K562 (cell line): Measurements from ENCODE around the gene ABHD3. TPM values are rescaled to one million over a fixed set of nuclear protein-coding genes. Genes with fewer than 3 reads are reported as not detected.
A peak's percentile ranks its signal among the peaks of the same experiment; 100 is the strongest.

Source experiments
- CEBPG ChIP-seq, 3 experiments: fragments of 200-800 bp in 1 of 3; sonication (Bioruptor generic) in 1 of 3; sonication (generic) in 1 of 3; formaldehyde crosslinking in 1 of 3; IDR thresholded peaks in 2 of 3; conservative IDR thresholded peaks in 1 of 3; 2 replicates each; pipeline versions ENCODE4 v1.6.1 to v1.8.0; 2016 to 2022; ENCODE audit warnings: missing compliant biosample characterization in 2 of 3, missing genetic modification characterization in 2 of 3, mild to moderate bottlenecking in 1 of 3, missing genetic modification reagents in 1 of 3
- DDX20 ChIP-seq: fragments of 450-650 bp; IDR thresholded peaks from 2 replicates; pipeline ENCODE4 v1.6.1; 2016; ENCODE audit warnings: missing genetic modification characterization, low read depth, mild to moderate bottlenecking, missing compliant biosample characterization, moderate library complexity
- PHF20 ChIP-seq: fragments of 450-650 bp; IDR thresholded peaks from 2 replicates; pipeline ENCODE4 v1.6.1; 2018; ENCODE audit not compliant: partially characterized antibody
- POU5F1 ChIP-seq: fragments of 150-350 bp; IDR thresholded peaks from 2 replicates; pipeline ENCODE4 v1.6.1; 2014; ENCODE audit warnings: borderline replicate concordance, low read length, low read depth, mild to moderate bottlenecking; ENCODE audit not compliant: partially characterized antibody
- PTBP1 ChIP-seq: fragments of 200-400 bp; formaldehyde crosslinking; IDR thresholded peaks from 2 replicates; pipeline ENCODE4 v1.6.1; 2017; ENCODE audit warnings: low read depth, low read length
- RERE ChIP-seq: sonication (generic); formaldehyde crosslinking; IDR thresholded peaks from 2 replicates; pipeline ENCODE4 v1.8.0; 2023; ENCODE audit warnings: missing genetic modification reagents, mild to moderate bottlenecking, borderline replicate concordance
- SIRT6 ChIP-seq: IDR thresholded peaks from one replicate; pipeline ENCODE4 v1.6.1; 2012; ENCODE audit warnings: low read depth, mild to moderate bottlenecking, control low read depth, inconsistent platforms, low read length, moderate library complexity
- TARDBP ChIP-seq: fragments of 450-650 bp; IDR thresholded peaks from 2 replicates; pipeline ENCODE4 v1.6.1; 2016
- TRIM25 ChIP-seq: fragments of 450-650 bp; IDR thresholded peaks from 2 replicates; pipeline ENCODE4 v1.7.0; 2016; ENCODE audit warnings: borderline replicate concordance
- ZNF347 ChIP-seq: fragments of 450-650 bp; formaldehyde crosslinking; IDR thresholded peaks from 2 replicates; pipeline ENCODE4 v1.4.0; 2020; ENCODE audit warnings: low read depth, mild to moderate bottlenecking, moderate library complexity
- ZNF639 ChIP-seq, 2 experiments: fragments of 200-800 bp in 1 of 2; sonication (Bioruptor generic) in 1 of 2; sonication (generic) in 1 of 2; formaldehyde crosslinking in 1 of 2; IDR thresholded peaks in 1 of 2; conservative IDR thresholded peaks in 1 of 2; 2 replicates each; pipeline versions ENCODE4 v1.5.0 to v1.6.1; 2016 to 2020; ENCODE audit warnings: missing compliant biosample characterization in 1 of 2, missing genetic modification characterization in 1 of 2, missing genetic modification reagents in 1 of 2
- ZNF740 ChIP-seq, 3 experiments: fragments of 200-800 bp in 1 of 3; sonication (Bioruptor generic) in 1 of 3; sonication (generic) in 1 of 3; formaldehyde crosslinking in 1 of 3; IDR thresholded peaks; 2 replicates each; pipeline versions ENCODE4 v1.6.1 to v1.8.0; 2016 to 2022; ENCODE audit warnings: mild to moderate bottlenecking in 2 of 3, missing compliant biosample characterization in 2 of 3, missing genetic modification characterization in 2 of 3, missing genetic modification reagents in 1 of 3
- polyA plus RNA-seq, 8 experiments: library from polyadenylated mRNA; depleted of rRNA in 4 of 8; stranded (reverse) in 5 of 8; unstranded in 3 of 8; fragments of >200 nt; fragmentation: Nextera tagmentation in 2 of 8; fragmentation: Illumina TruSeq in 1 of 8; extraction: Ambion mirVana in 2 of 8; extraction: Trizol in 1 of 8; gene quantifications; 2 replicates each; pipeline versions ENCODE4 v1.2.1 to v1.2.3, GENCODE V29; 2011 to 2014; ENCODE audit warnings: inconsistent platforms in 1 of 8, missing spikeins in 1 of 8
- total RNA-seq, 7 experiments: library from RNA; depleted of rRNA in 6 of 7; stranded (reverse); fragments of >200 nt in 6 of 7; fragmentation: Illumina TruSeq in 2 of 7; extraction: Trizol in 2 of 7; gene quantifications; 2 replicates each; pipeline versions ENCODE4 v1.2.1 to v1.2.3, GENCODE V29; 2011 to 2021; ENCODE audit warnings: low replicate concordance in 1 of 7
- TF ChIP-seq, protein P1 (sequence below), 2 experiments: fragments of 450-650 bp; IDR thresholded peaks; 2 replicates each; pipeline ENCODE4 v1.6.1; 2016

The ABHD3 gene
- total and polyA plus RNA-seq, 9 of the 15 experiments (the other 6 are each of a cell fraction or from before 2014, with no cell fraction given), result 6.3 to 38.8 (median 19.4) TPM

- TF ChIP-seq RERE (CRISPR knock-in tag) (no peak), CEBPG (CRISPR knock-in tag; IDR thresholded peaks at IDR 0.05) (no peak), CEBPG (tag; conservative IDR thresholded peaks at IDR 0.05 in 1 of 2, IDR thresholded peaks at IDR 0.05 in 1 of 2) (no peak), TRIM25 (no peak), DDX20 (no peak), ZNF639 (CRISPR knock-in tag; conservative IDR thresholded peaks at IDR 0.05 in 1 of 2, IDR thresholded peaks at IDR 0.05 in 1 of 2) (0 out of 4 replicates have a peak, but pooled peaks of 1 of the 2 experiments have one; percentile 27), TARDBP (peak; percentile 47; the same call in 1 of the 2 replicates), ZNF740 (CRISPR knock-in tag; IDR thresholded peaks at IDR 0.05) (no peak), ZNF740 (tag; IDR thresholded peaks at IDR 0.05) (no peak), POU5F1 (no peak), PHF20 (no peak), PTBP1 (no peak), ZNF347 (CRISPR knock-in tag) (no peak), SIRT6 (no peak)
- TF ChIP-seq, protein P1, sequence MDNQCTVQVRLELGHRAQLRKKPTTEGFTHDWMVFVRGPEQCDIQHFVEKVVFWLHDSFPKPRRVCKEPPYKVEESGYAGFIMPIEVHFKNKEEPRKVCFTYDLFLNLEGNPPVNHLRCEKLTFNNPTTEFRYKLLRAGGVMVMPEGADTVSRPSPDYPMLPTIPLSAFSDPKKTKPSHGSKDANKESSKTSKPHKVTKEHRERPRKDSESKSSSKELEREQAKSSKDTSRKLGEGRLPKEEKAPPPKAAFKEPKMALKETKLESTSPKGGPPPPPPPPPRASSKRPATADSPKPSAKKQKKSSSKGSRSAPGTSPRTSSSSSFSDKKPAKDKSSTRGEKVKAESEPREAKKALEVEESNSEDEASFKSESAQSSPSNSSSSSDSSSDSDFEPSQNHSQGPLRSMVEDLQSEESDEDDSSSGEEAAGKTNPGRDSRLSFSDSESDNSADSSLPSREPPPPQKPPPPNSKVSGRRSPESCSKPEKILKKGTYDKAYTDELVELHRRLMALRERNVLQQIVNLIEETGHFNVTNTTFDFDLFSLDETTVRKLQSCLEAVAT (IDR thresholded peaks at IDR 0.05), result 0 out of 4 replicates have a peak, but pooled peaks of 1 of the 2 experiments have one; percentile 14
Measured at GRCh38 chr18:21704603-21705364, at the start of gene ABHD3 (continued).
